A673 (cell line): ENCODE data around the gene EXOC1L.

Experiments
- EZH2 ChIP-seq: fragments of 200-600 bp; sonication (generic); IDR thresholded peaks from 2 replicates; pipeline ENCODE4 v1.6.1; 2017; ENCODE audit warnings: borderline replicate concordance, low read depth, mild to moderate bottlenecking, mixed read lengths, antibody characterized with exemption, low read length; ENCODE audit not compliant: poor library complexity, severe bottlenecking
- TF ChIP-seq, protein P1 (sequence below): fragments of 300-800, 200-600 bp; sonication (generic); conservative IDR thresholded peaks from 2 replicates; pipeline ENCODE4 v1.5.1; 2017; ENCODE audit warnings: low read depth, mild to moderate bottlenecking, antibody characterized with exemption, low read length, moderate library complexity, mixed read lengths

DNA sequence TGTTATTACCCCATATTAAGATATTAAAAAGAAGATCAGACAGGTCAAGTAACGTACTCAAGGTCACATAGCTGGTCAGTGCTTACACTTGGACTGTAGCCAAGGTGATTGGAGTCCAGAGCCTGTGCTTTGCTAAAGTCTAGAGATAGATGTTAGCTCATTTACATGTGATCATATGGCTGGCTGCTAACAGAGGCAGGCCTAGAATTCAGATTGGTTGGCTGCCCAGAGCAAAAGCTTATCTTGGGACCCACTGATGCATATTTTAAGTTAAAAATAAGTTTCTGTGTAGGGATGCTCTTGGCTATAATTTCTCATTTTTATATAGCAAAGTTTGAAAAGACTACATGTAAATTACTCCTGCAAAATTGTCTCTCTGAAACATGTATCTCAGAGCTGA, 18.1 kb upstream of the EXOC1L start:
- TF ChIP-seq, protein P1, sequence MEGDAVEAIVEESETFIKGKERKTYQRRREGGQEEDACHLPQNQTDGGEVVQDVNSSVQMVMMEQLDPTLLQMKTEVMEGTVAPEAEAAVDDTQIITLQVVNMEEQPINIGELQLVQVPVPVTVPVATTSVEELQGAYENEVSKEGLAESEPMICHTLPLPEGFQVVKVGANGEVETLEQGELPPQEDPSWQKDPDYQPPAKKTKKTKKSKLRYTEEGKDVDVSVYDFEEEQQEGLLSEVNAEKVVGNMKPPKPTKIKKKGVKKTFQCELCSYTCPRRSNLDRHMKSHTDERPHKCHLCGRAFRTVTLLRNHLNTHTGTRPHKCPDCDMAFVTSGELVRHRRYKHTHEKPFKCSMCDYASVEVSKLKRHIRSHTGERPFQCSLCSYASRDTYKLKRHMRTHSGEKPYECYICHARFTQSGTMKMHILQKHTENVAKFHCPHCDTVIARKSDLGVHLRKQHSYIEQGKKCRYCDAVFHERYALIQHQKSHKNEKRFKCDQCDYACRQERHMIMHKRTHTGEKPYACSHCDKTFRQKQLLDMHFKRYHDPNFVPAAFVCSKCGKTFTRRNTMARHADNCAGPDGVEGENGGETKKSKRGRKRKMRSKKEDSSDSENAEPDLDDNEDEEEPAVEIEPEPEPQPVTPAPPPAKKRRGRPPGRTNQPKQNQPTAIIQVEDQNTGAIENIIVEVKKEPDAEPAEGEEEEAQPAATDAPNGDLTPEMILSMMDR: no peak
- TF ChIP-seq EZH2: no peak
